Uterus (tissue), 4 donors: ENCODE results near the gene SPATA16. TPM values are rescaled to one million over a fixed set of nuclear protein-coding genes. Genes with fewer than 3 reads are reported as not detected.
"Not testable (repeated sequence)": the region's sequence is repeated elsewhere in the genome, so short reads cannot be mapped to it uniquely, and the experiment has no call there.

Source experiments
- DNase-seq, 2 donors: peaks; one replicate each; pipeline ENCODE4 v3.0.0-alpha.2; 2019 to 2020
- H3K27ac ChIP-seq, 2 donors: fragments of 200-600 bp; sonication (generic); 1 replicate in 1 of 2; 2 replicates in 1 of 2; pipeline ENCODE4 v1.5.1; 2016 to 2018
- H3K27me3 ChIP-seq, 2 donors: fragments of 200-600 bp; sonication (generic); one replicate each; pipeline ENCODE4 v1.5.1; 2018 to 2019; ENCODE audit warnings: control low read depth in 1 of 2
- H3K36me3 ChIP-seq, 2 donors: fragments of 200-600 bp; sonication (generic); one replicate each; pipeline ENCODE4 v1.5.1; 2019; ENCODE audit warnings: control low read depth in 1 of 2
- H3K4me1 ChIP-seq, 2 donors: fragments of 200-600 bp; sonication (generic); one replicate each; pipeline ENCODE4 v1.5.1; 2018 to 2019; ENCODE audit warnings: control low read depth in 1 of 2
- H3K4me3 ChIP-seq, 2 donors: fragments of 200-600 bp; sonication (generic); 1 replicate in 1 of 2; 2 replicates in 1 of 2; pipeline ENCODE4 v1.5.1; 2018 to 2019; ENCODE audit warnings: mild to moderate bottlenecking in 1 of 2
- H3K9me3 ChIP-seq, 2 donors: fragments of 200-600 bp; sonication (generic); one replicate each; pipeline ENCODE4 v1.5.1; 2019; ENCODE audit warnings: control low read depth in 1 of 2
- CTCF ChIP-seq, 4 experiments: fragments of 200-600 bp in 2 of 4; fragments of 450-650 bp in 2 of 4; sonication (generic) in 2 of 4; IDR thresholded peaks; one replicate each; pipeline ENCODE4 v1.5.1; 2016 to 2019; ENCODE audit warnings: antibody characterized with exemption in 4 of 4, mild to moderate bottlenecking in 2 of 4, moderate library complexity in 1 of 4
- POLR2A ChIP-seq, 2 donors: fragments of 450-650 bp; IDR thresholded peaks; one replicate each; pipeline ENCODE4 v1.6.1; 2016; ENCODE audit warnings: antibody characterized with exemption in 2 of 2, mild to moderate bottlenecking in 1 of 2, moderate library complexity in 1 of 2
- intact Hi-C: fragments of 100-400 bp; cut with DNase I; formaldehyde crosslinking; loops from one replicate; pipeline ENCODE4 v1.15.1; 2023; ENCODE audit warnings: low total_unique reads
- total RNA-seq, 4 donors: library from RNA; depleted of rRNA in 3 of 4; stranded (reverse); fragments of >200 nt in 3 of 4; gene quantifications; one replicate each; pipeline versions ENCODE4 v1.1.0 to v1.2.4, GENCODE V29; 2014 to 2023
- donor health status: DM: yes; HTN: yes; CAD: no.

SPATA16 gene
- total RNA-seq, 4 donors from 2014 or later: not detected

- DNase-seq: no peak
- H3K27ac ChIP-seq: no peak overlapping the region
- intact Hi-C loops: no loop called here
- H3K4me1 ChIP-seq: no peaks in the 10 kb centered on the region
- no peaks in the 10 kb centered on the region for H3K36me3 ChIP-seq
- no peak for TF ChIP-seq CTCF (IDR thresholded peaks at IDR 0.05)
- H3K9me3 ChIP-seq: no peaks in the 10 kb centered on the region
- H3K27me3 ChIP-seq: no peaks in the 10 kb centered on the region
- no peak overlapping the region for H3K4me3 ChIP-seq
Observed at GRCh38 chr3:172973799-172974198, 167.2 kb downstream of the SPATA16 start.

- no peaks in the 10 kb centered on the region for H3K9me3 ChIP-seq
- no peak for TF ChIP-seq CTCF (IDR thresholded peaks at IDR 0.05)
- no peak for TF ChIP-seq POLR2A (IDR thresholded peaks at IDR 0.05)
- no peaks in the 10 kb centered on the region for H3K36me3 ChIP-seq
- DNase-seq: no peak
- no peaks in the 10 kb centered on the region for H3K27me3 ChIP-seq
- no peak overlapping the region for H3K27ac ChIP-seq
- H3K4me1 ChIP-seq: no peaks in the 10 kb centered on the region
- no peak overlapping the region for H3K4me3 ChIP-seq
- intact Hi-C loops: no loop called here
Observed at GRCh38 chr3:172972717-172973116, 168.3 kb downstream of the SPATA16 start.

GRCh38 chr3:172972067-172972466, 169.0 kb downstream of the SPATA16 start:
- Histone ChIP-seq H3K27me3 (no peaks in the 10 kb centered on the region), H3K9me3 (no peaks in the 10 kb centered on the region), H3K27ac (no peak overlapping the region), H3K36me3 (no peaks in the 10 kb centered on the region), H3K4me1 (no peaks in the 10 kb centered on the region), H3K4me3 (no peak overlapping the region)
- DNase-seq: no peak
- intact Hi-C loops: no loop called here
- TF ChIP-seq POLR2A (IDR thresholded peaks at IDR 0.05) (no peak), CTCF (IDR thresholded peaks at IDR 0.05) (no peak)

- Histone ChIP-seq H3K36me3 (no peaks in the 10 kb centered on the region), H3K4me3 (no peak overlapping the region), H3K27ac (no peak overlapping the region), H3K9me3 (no peaks in the 10 kb centered on the region), H3K27me3 (no peaks in the 10 kb centered on the region), H3K4me1 (no peaks in the 10 kb centered on the region)
- intact Hi-C loops: no loop called here
- no peak for DNase-seq
- no peak for TF ChIP-seq CTCF (IDR thresholded peaks at IDR 0.05)
- TF ChIP-seq POLR2A (IDR thresholded peaks at IDR 0.05): no peak
Observed at GRCh38 chr3:172968646-172969045, 172.4 kb downstream of the SPATA16 start.

- intact Hi-C loops: no loop called here
Observed at GRCh38 chr3:172965256-172965655, 175.8 kb downstream of the SPATA16 start.

GRCh38 chr3:172960626-172961182, 180.3 kb downstream of the SPATA16 start:
- intact Hi-C loops, H3K27me3 ChIP-seq, H3K4me3 ChIP-seq, H3K4me1 ChIP-seq, H3K27ac ChIP-seq, H3K36me3 ChIP-seq, DNase-seq, H3K9me3 ChIP-seq: not testable (repeated sequence)

More at GRCh38 chr3:172965256-172965655, 175.8 kb downstream of the SPATA16 start:
- no peak for DNase-seq
- no peak overlapping the region for H3K4me3 ChIP-seq
- H3K27ac ChIP-seq: no peak overlapping the region
- no peak for TF ChIP-seq CTCF (IDR thresholded peaks at IDR 0.05)
- no peak for TF ChIP-seq POLR2A (IDR thresholded peaks at IDR 0.05)
- no peaks in the 10 kb centered on the region for H3K9me3 ChIP-seq
- H3K36me3 ChIP-seq: no peaks in the 10 kb centered on the region
- no peaks in the 10 kb centered on the region for H3K27me3 ChIP-seq
- no peaks in the 10 kb centered on the region for H3K4me1 ChIP-seq
